ENCODE results near the gene CYP3A7. TPM values are rescaled to one million over a fixed set of nuclear protein-coding genes. Genes with fewer than 3 reads are reported as not detected.
"Not testable (repeated sequence)": the region's sequence is repeated elsewhere in the genome, so short reads cannot be mapped to it uniquely, and the experiment has no call there.

The CYP3A7 gene
- total RNA-seq, 1 donor from 2014 or later, result not detected

DNA sequence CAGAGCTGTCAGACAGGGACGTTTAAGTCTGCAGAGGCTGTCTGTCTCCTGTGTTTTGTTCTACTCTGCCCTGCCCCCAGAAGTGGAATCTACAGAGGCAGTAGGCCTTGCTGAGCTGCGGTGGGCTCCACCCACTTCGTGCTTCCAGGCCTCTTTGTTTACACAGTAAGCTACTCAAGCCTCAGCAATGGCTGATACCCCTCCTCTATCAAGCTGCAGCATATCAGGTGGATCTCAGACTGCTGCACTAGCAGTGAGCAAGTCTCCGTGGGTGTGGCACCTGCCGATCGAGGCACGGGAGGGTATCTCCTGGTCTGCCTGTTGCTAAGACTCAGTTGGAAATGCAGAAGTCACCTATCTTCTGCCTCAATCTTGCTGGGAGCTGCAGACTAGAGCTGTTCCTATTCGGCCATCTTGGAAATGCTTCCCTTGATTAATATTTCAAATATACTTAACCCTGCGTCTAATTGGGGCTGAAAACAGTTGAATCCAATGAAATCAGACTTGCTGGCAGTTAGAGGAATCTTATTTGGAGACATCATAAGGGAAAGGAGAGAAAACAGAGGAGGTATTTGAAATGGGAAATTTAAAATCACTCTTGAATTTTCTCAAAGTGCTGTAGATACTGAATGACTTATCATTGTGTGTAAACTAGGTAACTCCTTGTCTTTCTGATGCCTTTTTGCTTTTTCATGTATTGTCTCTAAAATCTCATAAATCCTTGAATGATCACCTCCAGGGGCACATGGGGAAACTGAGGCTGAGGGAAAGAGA, 41.4 kb downstream of the CYP3A7 start:
- H3K4me1 Mint-ChIP-seq, result peaks cover 6% of the 10 kb centered on the region
- TF ChIP-seq, protein P1, sequence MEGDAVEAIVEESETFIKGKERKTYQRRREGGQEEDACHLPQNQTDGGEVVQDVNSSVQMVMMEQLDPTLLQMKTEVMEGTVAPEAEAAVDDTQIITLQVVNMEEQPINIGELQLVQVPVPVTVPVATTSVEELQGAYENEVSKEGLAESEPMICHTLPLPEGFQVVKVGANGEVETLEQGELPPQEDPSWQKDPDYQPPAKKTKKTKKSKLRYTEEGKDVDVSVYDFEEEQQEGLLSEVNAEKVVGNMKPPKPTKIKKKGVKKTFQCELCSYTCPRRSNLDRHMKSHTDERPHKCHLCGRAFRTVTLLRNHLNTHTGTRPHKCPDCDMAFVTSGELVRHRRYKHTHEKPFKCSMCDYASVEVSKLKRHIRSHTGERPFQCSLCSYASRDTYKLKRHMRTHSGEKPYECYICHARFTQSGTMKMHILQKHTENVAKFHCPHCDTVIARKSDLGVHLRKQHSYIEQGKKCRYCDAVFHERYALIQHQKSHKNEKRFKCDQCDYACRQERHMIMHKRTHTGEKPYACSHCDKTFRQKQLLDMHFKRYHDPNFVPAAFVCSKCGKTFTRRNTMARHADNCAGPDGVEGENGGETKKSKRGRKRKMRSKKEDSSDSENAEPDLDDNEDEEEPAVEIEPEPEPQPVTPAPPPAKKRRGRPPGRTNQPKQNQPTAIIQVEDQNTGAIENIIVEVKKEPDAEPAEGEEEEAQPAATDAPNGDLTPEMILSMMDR (conservative IDR thresholded peaks at IDR 0.05), result no peak
- peaks cover 10% of the 10 kb centered on the region for H3K27me3 Mint-ChIP-seq (ENCODE audit: low read depth)
- peak; percentile 8 for DNase-seq (ENCODE audit: low read depth, low spot score)
- H3K36me3 Mint-ChIP-seq (ENCODE audit: low read depth), result peaks cover 2% of the 10 kb centered on the region
- peaks cover 4% of the 10 kb centered on the region for H3K9me3 Mint-ChIP-seq
- H3K27ac Mint-ChIP-seq (ENCODE audit: unreplicated experiment), result peak overlapping the region; percentile 81
- H3K4me3 Mint-ChIP-seq, result no peak overlapping the region

DNA sequence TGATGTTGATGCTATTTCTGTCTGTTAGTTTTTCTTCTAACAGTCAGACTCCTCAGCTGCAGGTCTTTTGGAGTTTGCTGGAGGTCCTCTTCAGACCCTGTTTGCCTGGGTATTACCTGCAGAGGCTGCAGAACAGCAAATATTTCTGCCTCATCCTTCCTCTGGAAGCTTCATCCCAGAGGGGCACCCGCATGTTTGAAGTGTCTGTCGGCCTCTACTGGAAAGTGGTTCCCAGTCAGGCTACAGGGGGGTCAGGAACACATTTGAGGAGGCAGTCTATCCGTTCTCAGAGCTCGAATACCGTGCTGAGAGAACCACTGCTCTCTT, 41.9 kb downstream of the CYP3A7 start:
- no peak for DNase-seq (ENCODE audit: low read depth, low spot score)
- peaks cover 12% of the 10 kb centered on the region for H3K27me3 Mint-ChIP-seq (ENCODE audit: low read depth)
- no peak overlapping the region for H3K27ac Mint-ChIP-seq (ENCODE audit: unreplicated experiment)
- H3K36me3 Mint-ChIP-seq (ENCODE audit: low read depth), result peaks cover 2% of the 10 kb centered on the region
- H3K9me3 Mint-ChIP-seq, result peaks cover 4% of the 10 kb centered on the region
- TF ChIP-seq, protein P1 (conservative IDR thresholded peaks at IDR 0.05), result no peak
- H3K4me1 Mint-ChIP-seq, result peaks cover 6% of the 10 kb centered on the region
- H3K4me3 Mint-ChIP-seq, result no peak overlapping the region

DNA sequence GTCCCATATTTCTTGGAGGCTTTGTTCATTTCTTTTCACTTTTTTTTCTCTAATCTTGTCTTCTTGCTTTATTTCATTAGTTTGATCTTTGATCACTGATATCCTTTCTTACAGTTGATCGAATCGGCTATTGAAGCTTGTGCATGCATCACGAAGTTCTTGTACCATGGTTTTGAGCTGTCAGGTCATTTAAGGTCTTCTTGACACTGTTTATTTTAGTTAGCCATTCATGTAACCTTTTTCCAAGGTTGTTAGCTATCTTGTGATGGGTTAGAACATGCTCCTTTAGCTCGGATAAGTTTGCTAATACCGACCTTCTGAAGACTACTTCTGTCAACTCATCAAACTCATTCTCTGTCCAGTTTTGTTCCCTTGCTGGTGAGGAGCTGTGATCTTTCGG, 42.4 kb downstream of the CYP3A7 start:
- H3K27me3 Mint-ChIP-seq (ENCODE audit: low read depth), result peaks cover 13% of the 10 kb centered on the region
- H3K4me1 Mint-ChIP-seq; H3K4me3 Mint-ChIP-seq; H3K27ac Mint-ChIP-seq (ENCODE audit: unreplicated experiment); H3K36me3 Mint-ChIP-seq (ENCODE audit: low read depth); DNase-seq (ENCODE audit: low read depth, low spot score); H3K9me3 Mint-ChIP-seq: not testable (repeated sequence)

DNA sequence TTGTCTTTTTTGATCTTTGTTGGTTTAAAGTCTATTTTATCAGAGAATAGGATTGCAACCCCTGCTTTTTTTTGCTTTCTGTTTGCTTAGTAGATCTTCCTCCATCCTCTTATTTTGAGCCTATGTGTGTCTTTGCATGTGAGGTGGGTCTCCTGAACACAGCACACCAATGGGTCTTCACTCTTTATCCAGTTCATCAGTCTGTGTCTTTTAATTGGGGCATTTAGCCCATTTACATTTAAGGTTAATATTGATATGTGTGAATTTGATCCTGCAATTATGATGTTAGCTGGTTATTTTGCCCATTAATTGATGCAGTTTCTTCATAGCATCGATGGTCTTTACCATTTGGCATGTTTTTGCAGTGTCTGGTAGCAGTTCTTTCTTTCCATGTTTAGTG, 43.3 kb downstream of the CYP3A7 start:
- not testable (repeated sequence) for H3K4me1 Mint-ChIP-seq; H3K27ac Mint-ChIP-seq (ENCODE audit: unreplicated experiment); H3K9me3 Mint-ChIP-seq; H3K4me3 Mint-ChIP-seq; H3K36me3 Mint-ChIP-seq (ENCODE audit: low read depth); DNase-seq (ENCODE audit: low read depth, low spot score)
- H3K27me3 Mint-ChIP-seq (ENCODE audit: low read depth), result peaks cover 16% of the 10 kb centered on the region

DNA sequence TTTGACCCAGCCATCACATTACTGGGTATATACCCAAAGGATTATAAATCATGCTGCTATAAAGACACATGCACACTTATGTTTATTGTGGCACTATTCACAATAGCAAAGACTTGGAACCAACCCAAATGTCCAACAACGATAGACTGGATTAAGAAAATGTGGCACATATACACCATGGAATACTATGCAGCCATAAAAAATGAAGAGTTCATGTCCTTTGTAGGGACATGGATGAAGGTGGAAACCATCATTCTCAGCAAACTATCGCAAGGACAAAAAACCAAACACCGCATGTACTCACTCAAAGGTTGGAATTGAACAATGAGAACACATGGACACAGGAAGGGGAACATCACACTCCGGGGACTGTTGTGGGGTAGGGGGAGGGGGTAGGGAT, 44.1 kb downstream of the CYP3A7 start:
- H3K36me3 Mint-ChIP-seq (ENCODE audit: low read depth); DNase-seq (ENCODE audit: low read depth, low spot score); H3K4me3 Mint-ChIP-seq; H3K27ac Mint-ChIP-seq (ENCODE audit: unreplicated experiment); H3K4me1 Mint-ChIP-seq; H3K9me3 Mint-ChIP-seq: not testable (repeated sequence)
- H3K27me3 Mint-ChIP-seq (ENCODE audit: low read depth), result peaks cover 16% of the 10 kb centered on the region

DNA sequence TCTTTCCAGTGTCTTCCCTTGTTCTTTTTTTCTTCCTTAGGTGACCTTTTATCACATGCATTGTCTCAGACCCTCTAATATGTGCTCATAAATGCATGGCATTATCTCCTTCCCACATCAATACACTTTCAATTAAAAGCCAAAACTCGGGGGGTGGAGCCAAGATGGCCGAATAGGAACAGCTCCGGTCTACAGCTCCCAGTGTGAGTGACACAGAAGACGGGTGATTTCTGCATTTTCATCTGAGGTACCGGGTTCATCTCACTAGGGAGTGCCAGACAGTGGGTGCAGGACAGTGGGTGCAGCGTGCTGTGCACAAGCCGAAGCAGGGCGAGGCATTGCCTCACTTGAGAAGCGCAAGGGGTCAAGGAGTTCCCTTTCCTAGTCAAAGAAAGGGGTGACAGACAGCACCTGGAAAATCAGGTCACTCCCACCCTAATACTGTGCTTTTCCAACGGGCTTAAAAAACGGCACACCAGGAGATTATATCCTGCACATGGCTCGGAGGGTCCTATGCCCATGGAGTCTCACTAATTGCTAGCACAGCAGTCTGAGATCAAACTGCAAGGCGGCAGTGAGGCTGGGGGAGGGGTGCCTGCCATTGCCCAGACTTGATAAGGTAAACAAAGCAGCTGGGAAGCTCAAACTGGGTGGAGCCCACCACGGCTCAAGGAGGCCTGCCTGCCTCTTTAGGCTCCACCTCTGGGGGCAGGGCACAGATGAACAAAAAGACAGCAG, 49.0 kb downstream of the CYP3A7 start:
- H3K4me1 Mint-ChIP-seq; H3K27ac Mint-ChIP-seq (ENCODE audit: unreplicated experiment); DNase-seq (ENCODE audit: low read depth, low spot score); H3K4me3 Mint-ChIP-seq; H3K36me3 Mint-ChIP-seq (ENCODE audit: low read depth): not testable (repeated sequence)
- Mint-ChIP-seq H3K9me3 (peaks cover 17% of the 10 kb centered on the region), H3K27me3 (ENCODE audit: low read depth) (peaks cover 14% of the 10 kb centered on the region)

DNA sequence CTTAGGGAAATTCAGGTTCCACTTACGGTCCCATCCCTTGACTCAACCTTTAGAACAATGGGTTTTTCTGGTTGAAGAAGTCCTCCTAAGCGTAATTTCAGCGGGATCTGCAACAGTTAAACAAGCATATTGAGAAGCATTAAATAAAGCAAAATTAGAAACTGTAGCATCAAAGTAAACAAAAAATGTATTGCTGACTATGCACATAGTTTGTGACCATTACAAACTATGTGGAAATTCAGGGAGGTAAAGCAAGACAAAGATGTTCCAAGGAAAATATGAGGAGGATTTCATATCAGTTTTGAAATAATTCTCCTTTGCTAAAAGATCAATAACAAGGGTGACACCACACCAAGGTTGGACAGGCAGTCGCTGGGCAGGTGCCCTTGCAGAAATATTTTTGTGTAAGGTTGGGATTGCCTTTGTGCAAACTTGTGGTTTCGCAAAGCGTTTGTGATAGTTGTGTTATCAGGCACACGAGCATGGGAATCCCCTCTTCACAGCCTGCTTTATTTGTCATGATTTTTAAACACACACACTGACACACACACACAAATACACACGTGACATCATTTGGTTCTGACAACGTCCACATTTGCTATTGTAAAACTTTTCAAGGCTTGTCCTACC, 49.8 kb downstream of the CYP3A7 start:
- peaks cover 16% of the 10 kb centered on the region for H3K27me3 Mint-ChIP-seq (ENCODE audit: low read depth)
- H3K27ac Mint-ChIP-seq (ENCODE audit: unreplicated experiment), result no peak overlapping the region
- H3K36me3 Mint-ChIP-seq (ENCODE audit: low read depth), result peaks cover 7% of the 10 kb centered on the region
- H3K9me3 Mint-ChIP-seq, result peaks cover 17% of the 10 kb centered on the region
- TF ChIP-seq, protein P1 (conservative IDR thresholded peaks at IDR 0.05), result no peak
- no peaks in the 10 kb centered on the region for H3K4me1 Mint-ChIP-seq
- DNase-seq (ENCODE audit: low read depth, low spot score), result no peak
- no peak overlapping the region for H3K4me3 Mint-ChIP-seq
